ENCODE results near the gene IFNAR1.

DNA sequence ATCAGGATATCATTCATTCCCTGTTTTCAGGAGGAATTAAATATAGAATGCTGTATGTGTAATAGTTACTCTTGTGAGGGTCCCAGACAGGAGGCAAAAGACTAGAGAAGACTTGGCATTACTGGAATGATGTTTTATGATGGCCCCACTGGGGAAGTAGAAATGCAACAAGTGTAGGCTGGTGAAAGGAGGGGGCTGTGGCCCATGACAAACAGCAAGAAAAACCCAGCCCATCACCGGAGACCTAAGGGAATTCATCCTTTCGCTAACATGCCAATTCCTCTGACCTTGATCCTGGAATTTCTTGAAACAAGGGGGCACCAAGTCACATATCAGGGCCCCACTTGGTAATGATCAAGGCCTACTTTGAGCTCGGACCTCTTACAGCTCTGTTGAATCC is 72.9 kb downstream of the IFNAR1 start:
- TF ChIP-seq EP300 (IDR thresholded peaks at IDR 0.05): no peak
- TF ChIP-seq, protein P1, sequence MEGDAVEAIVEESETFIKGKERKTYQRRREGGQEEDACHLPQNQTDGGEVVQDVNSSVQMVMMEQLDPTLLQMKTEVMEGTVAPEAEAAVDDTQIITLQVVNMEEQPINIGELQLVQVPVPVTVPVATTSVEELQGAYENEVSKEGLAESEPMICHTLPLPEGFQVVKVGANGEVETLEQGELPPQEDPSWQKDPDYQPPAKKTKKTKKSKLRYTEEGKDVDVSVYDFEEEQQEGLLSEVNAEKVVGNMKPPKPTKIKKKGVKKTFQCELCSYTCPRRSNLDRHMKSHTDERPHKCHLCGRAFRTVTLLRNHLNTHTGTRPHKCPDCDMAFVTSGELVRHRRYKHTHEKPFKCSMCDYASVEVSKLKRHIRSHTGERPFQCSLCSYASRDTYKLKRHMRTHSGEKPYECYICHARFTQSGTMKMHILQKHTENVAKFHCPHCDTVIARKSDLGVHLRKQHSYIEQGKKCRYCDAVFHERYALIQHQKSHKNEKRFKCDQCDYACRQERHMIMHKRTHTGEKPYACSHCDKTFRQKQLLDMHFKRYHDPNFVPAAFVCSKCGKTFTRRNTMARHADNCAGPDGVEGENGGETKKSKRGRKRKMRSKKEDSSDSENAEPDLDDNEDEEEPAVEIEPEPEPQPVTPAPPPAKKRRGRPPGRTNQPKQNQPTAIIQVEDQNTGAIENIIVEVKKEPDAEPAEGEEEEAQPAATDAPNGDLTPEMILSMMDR (IDR thresholded peaks at IDR 0.05): no peak
- no peak for TF ChIP-seq POLR2A (IDR thresholded peaks at IDR 0.05; ENCODE audit: low read depth)
- TF ChIP-seq POLR2AphosphoS5 (IDR thresholded peaks at IDR 0.05): no peak

Measured in esophagus muscularis mucosa (tissue), 4 donors.